ENCODE results near the gene LRP1. TPM values are rescaled to one million over a fixed set of nuclear protein-coding genes. Genes with fewer than 3 reads are reported as not detected.

LRP1 gene
- total and polyA plus RNA-seq, 2 experiments from 2014 or later: 26.6 to 145 TPM

GRCh38 chr12:57202321-57202720 is 74.0 kb downstream of the LRP1 start:
- H3K27ac ChIP-seq (ENCODE audit: low read depth): no peak overlapping the region
- H2AFZ ChIP-seq: no peak overlapping the region
- Mint-ChIP-seq H3K27me3 (ENCODE audit: insufficient read depth, low read depth, poor library complexity) (peaks cover 14% of the 10 kb centered on the region), H3K27ac (no peak overlapping the region), H3K4me1 (no peaks in the 10 kb centered on the region), H3K9me3 (no peaks in the 10 kb centered on the region; the same call in 2 of the 3 replicates), H3K4me3 (no peak overlapping the region; the same call in 2 of the 3 replicates), H3K36me3 (ENCODE audit: low read depth) (peaks cover 88% of the 10 kb centered on the region)
- H3K4me2 ChIP-seq: no peak overlapping the region
- peaks cover 25% of the 10 kb centered on the region for H3K36me3 ChIP-seq (ENCODE audit: insufficient read depth)
- H3F3A ChIP-seq (replicated peaks; ENCODE audit: low read depth): no peaks in the 10 kb centered on the region
- no peak for ATAC-seq
- no peaks in the 10 kb centered on the region for H3K9me2 ChIP-seq (ENCODE audit: insufficient read depth)
- DNase-seq (ENCODE audit: low spot score): no peak
- no peaks in the 10 kb centered on the region for H3K4me1 ChIP-seq (ENCODE audit: insufficient read depth)
- no peaks in the 10 kb centered on the region for H3K79me2 ChIP-seq (replicated peaks; ENCODE audit: insufficient read depth)
- TF ChIP-seq REST (IDR thresholded peaks at IDR 0.05; ENCODE audit: unreplicated experiment) (no peak), POLR2AphosphoS5 (IDR thresholded peaks at IDR 0.05; ENCODE audit: low read depth) (no peak), CREB1 (CRISPR knock-in tag; IDR thresholded peaks at IDR 0.05; ENCODE audit: low read depth) (no peak), ZNF331 (CRISPR knock-in tag; IDR thresholded peaks at IDR 0.05; ENCODE audit: low read depth) (no peak), ZNF114 (CRISPR knock-in tag; IDR thresholded peaks at IDR 0.05) (no peak), NANOG (IDR thresholded peaks at IDR 0.05; ENCODE audit: borderline replicate concordance) (no peak), ZNF462 (CRISPR knock-in tag; IDR thresholded peaks at IDR 0.05) (no peak), CTCF (conservative IDR thresholded peaks at IDR 0.05; ENCODE audit: low read depth in 2 of 2) (no peak), EZH2phosphoT487 (IDR thresholded peaks at IDR 0.05; ENCODE audit: unreplicated experiment) (no peak), JUNB (IDR thresholded peaks at IDR 0.05; ENCODE audit: unreplicated experiment) (no peak), ETS1 (IDR thresholded peaks at IDR 0.05) (no peak), EZH2 (IDR thresholded peaks at IDR 0.05; ENCODE audit: low read depth, unreplicated experiment) (no peak), STAT1 (IDR thresholded peaks at IDR 0.05; ENCODE audit: unreplicated experiment) (no peak)
- no peaks in the 10 kb centered on the region for H3K27me3 ChIP-seq (ENCODE audit: insufficient read depth)
- no peaks in the 10 kb centered on the region; the same call in 1 of the 2 replicates for H4K20me1 ChIP-seq (replicated peaks; ENCODE audit: insufficient read depth)
- no peak overlapping the region for H3K4me3 ChIP-seq
